Measurements from ENCODE around the gene DOC2B. TPM values are rescaled to one million over a fixed set of nuclear protein-coding genes. Genes with fewer than 3 reads are reported as not detected.

Gene DOC2B
- total RNA-seq, 6 experiments from 2014 or later = 0.40 to 1.7 (median 0.91) TPM

Other genes with a start within 250 kb of the DOC2B start
- gene SCGB1C2, start 44.1 kb downstream of the DOC2B start, total RNA-seq = not detected
- 10 to 100 TPM; 17.6 to 74.0 (median 25.7) TPM for gene RPH3AL, start 171.2 kb upstream of the DOC2B start, total RNA-seq

Data from right lobe of liver (tissue), 5 donors.